Fibroblast of lung (primary cell): Measurements from ENCODE around the gene BCL6.

Experiments used
- EZH2 ChIP-seq: IDR thresholded peaks from 2 replicates; pipeline ENCODE4 v1.5.1; 2012; ENCODE audit warnings: low read length, control low read depth, mild to moderate bottlenecking; ENCODE audit errors: missing control alignments
- TF ChIP-seq, protein P1 (sequence below), 2 donors: IDR thresholded peaks in 1 of 2; conservative IDR thresholded peaks in 1 of 2; 1 replicate in 1 of 2; 2 replicates in 1 of 2; pipeline ENCODE4 v1.5.1; 2011 to 2012; ENCODE audit warnings: low read length in 2 of 2, control low read depth in 1 of 2, inconsistent platforms in 1 of 2, low read depth in 1 of 2, mild to moderate bottlenecking in 1 of 2

DNA sequence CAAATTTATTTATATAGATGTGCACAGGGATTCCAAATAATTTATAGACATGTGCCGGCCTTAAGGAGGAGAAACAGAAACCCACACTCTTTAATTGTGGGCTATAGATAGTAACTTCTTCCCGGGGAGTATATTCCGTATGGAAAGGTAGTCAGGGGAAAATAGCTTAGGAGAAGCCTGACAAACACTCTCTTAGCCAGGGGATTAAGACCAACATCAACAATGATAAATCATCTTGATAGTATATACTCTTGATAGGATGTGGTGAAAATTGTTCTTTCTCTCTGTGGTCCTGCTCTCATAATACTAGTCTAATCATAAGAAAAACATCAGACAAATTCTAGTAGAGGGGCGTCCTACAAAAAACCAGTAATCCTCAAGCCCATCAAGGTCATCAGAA is 8.2 kb upstream of the BCL6 start:
- TF ChIP-seq, protein P1, sequence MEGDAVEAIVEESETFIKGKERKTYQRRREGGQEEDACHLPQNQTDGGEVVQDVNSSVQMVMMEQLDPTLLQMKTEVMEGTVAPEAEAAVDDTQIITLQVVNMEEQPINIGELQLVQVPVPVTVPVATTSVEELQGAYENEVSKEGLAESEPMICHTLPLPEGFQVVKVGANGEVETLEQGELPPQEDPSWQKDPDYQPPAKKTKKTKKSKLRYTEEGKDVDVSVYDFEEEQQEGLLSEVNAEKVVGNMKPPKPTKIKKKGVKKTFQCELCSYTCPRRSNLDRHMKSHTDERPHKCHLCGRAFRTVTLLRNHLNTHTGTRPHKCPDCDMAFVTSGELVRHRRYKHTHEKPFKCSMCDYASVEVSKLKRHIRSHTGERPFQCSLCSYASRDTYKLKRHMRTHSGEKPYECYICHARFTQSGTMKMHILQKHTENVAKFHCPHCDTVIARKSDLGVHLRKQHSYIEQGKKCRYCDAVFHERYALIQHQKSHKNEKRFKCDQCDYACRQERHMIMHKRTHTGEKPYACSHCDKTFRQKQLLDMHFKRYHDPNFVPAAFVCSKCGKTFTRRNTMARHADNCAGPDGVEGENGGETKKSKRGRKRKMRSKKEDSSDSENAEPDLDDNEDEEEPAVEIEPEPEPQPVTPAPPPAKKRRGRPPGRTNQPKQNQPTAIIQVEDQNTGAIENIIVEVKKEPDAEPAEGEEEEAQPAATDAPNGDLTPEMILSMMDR (conservative IDR thresholded peaks at IDR 0.05 in 1 of 2, IDR thresholded peaks at IDR 0.05 in 1 of 2; ENCODE audit: low read depth in 1 of 2, low read length in 2 of 2) = no peak
- TF ChIP-seq EZH2 = no peak
